Upper lobe of right lung (tissue), 1 donor: ENCODE measurements around the gene KCNE5. TPM values are rescaled to one million over a fixed set of nuclear protein-coding genes. Genes with fewer than 3 reads are reported as not detected.
"Not testable (repeated sequence)": the region's sequence is repeated elsewhere in the genome, so short reads cannot be mapped to it uniquely, and the experiment has no call there.

Source experiments
- ATAC-seq: fragments of 200-7000 bp; cut with Tn5 transposase; one replicate; pipeline ENCODE4 v1.9.1; 2020; ENCODE audit warnings: mild to moderate bottlenecking, moderate library complexity
- DNase-seq: peaks from one replicate; pipeline ENCODE4 v3.0.0-alpha.2; 2020
- H3K27ac ChIP-seq: fragments of 200-600 bp; one replicate; pipeline ENCODE4 v1.8.0; 2022
- H3K27me3 ChIP-seq: fragments of 200-600 bp; one replicate; pipeline ENCODE4 v1.8.0; 2022; ENCODE audit warnings: mild to moderate bottlenecking
- H3K36me3 ChIP-seq: fragments of 200-600 bp; one replicate; pipeline ENCODE4 v1.8.0; 2022
- H3K4me1 ChIP-seq: fragments of 200-600 bp; one replicate; pipeline ENCODE4 v1.8.0; 2022
- H3K4me3 ChIP-seq: fragments of 200-600 bp; one replicate; pipeline ENCODE4 v1.8.0; 2022; ENCODE audit warnings: mild to moderate bottlenecking
- H3K9me3 ChIP-seq: fragments of 200-600 bp; one replicate; pipeline ENCODE4 v1.8.0; 2022
- CTCF ChIP-seq: fragments of 200-600 bp; IDR thresholded peaks from one replicate; pipeline ENCODE4 v1.8.0; 2022; ENCODE audit warnings: antibody characterized with exemption
- intact Hi-C: fragments of 100-400 bp; cut with DNase I; formaldehyde crosslinking; loops from one replicate; pipeline ENCODE4 v1.11.0; 2022
- total RNA-seq: library from RNA; stranded (reverse); fragmentation: NEBNext Ultra II Directional; extraction: Animal tissue kit (Norgen Biotek cat#: 25700); gene quantifications from one replicate; pipeline ENCODE4 v1.2.1, GENCODE V29; 2021
- donor health status: DM: no; HTN: yes; CAD: no; lungs with severe emphysema.

Gene KCNE5
- total RNA-seq, 1 donor from 2014 or later: not detected

DNA sequence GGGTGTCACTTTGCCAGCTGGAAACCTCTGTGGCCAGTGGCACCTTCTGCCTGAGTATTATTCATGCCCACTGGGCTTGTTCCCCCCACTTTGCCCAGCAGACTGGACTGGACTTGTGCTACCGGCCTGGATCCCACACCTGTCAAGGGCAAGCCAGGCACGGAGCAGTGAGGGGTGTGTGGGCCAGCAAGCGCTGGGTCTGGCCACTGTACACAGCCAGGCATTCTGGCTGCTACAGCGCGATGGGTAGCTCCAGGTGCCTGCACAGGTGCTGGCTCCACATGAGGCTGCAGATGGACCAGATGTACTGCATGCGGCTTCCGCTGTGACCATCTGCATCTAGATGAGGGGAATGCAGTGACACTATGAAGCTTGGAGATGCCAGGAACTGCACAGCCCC, 39.5 kb downstream of the KCNE5 start:
- DNase-seq (no peak), ATAC-seq (no peak)
- H3K27ac ChIP-seq: no peak overlapping the region
- no peaks in the 10 kb centered on the region for H3K36me3 ChIP-seq
- no peak for TF ChIP-seq CTCF
- no peaks in the 10 kb centered on the region for H3K4me1 ChIP-seq
- H3K27me3 ChIP-seq: no peaks in the 10 kb centered on the region
- intact Hi-C loops: no loop called here
- no peak overlapping the region for H3K4me3 ChIP-seq
- H3K9me3 ChIP-seq: no peaks in the 10 kb centered on the region

DNA sequence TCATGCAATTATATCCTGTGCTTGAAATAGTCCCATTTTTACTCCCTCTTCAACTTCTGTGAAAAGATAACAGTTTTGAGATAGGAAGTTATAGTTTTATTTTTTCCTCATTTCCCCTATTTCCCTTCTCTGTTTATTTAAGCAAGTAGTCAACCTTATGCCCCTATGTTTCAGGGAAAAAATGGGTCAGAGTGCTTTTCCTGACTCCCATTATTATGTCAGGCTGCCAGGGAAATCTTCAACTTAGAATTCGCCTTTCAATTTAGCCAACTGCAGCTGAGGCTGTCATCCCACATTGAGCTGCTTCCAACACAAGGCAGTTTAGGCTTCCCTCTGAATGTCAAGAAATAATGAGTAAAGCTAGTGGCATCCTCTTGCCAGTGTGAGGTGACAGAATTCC, 46.1 kb downstream of the KCNE5 start:
- DNase-seq: no peak
- no peaks in the 10 kb centered on the region for H3K36me3 ChIP-seq
- no peaks in the 10 kb centered on the region for H3K27me3 ChIP-seq
- TF ChIP-seq CTCF: no peak
- no peak overlapping the region for H3K27ac ChIP-seq
- H3K4me3 ChIP-seq: no peak overlapping the region
- H3K4me1 ChIP-seq: no peaks in the 10 kb centered on the region
- H3K9me3 ChIP-seq: no peaks in the 10 kb centered on the region
- no peak for ATAC-seq
- intact Hi-C loops: no loop called here

- H3K9me3 ChIP-seq: no peaks in the 10 kb centered on the region
- TF ChIP-seq CTCF: no peak
- no peak overlapping the region for H3K27ac ChIP-seq
- no peaks in the 10 kb centered on the region for H3K4me1 ChIP-seq
- H3K27me3 ChIP-seq: no peaks in the 10 kb centered on the region
- no peak overlapping the region for H3K4me3 ChIP-seq
- ATAC-seq (no peak), DNase-seq (no peak)
- intact Hi-C loops: no loop called here
- H3K36me3 ChIP-seq: no peaks in the 10 kb centered on the region
These were observed 47.9 kb downstream of the KCNE5 start for GRCh38 chrX:109577055-109577454.

DNA sequence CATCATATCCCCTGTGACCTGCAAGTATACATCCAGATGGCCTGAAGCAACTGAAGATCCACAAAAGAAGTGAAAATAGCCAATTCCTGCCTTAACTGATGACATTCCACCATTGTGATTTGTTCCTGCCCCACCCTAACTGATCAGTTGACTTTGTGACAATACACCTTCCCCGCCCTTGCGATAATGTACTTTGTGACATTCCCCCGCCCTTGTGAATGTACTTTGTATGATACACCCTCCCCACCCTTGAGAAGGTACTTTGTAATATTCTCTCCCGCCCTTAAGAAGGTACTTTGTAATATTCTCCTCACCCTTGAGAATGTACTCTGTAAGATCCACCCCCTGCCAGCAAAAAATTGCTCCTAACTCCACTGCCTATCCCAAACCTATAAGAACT, 48.9 kb downstream of the KCNE5 start:
- intact Hi-C loops, H3K27me3 ChIP-seq, H3K4me3 ChIP-seq, H3K4me1 ChIP-seq, DNase-seq, H3K27ac ChIP-seq, ATAC-seq, H3K36me3 ChIP-seq, H3K9me3 ChIP-seq: not testable (repeated sequence)

Other genes starting within 250 kb of the KCNE5 start
- 0.12 TPM for gene GUCY2F, start 143.1 kb downstream of the KCNE5 start, total RNA-seq
- gene NXT2, start 88.3 kb downstream of the KCNE5 start, total RNA-seq: 9.3 TPM
- 140 TPM for gene ACSL4, start 108.1 kb upstream of the KCNE5 start, total RNA-seq